Heart left ventricle (tissue), 16 donors: ENCODE results near the gene HUNK. TPM values are rescaled to one million over a fixed set of nuclear protein-coding genes. Genes with fewer than 3 reads are reported as not detected.
"Not testable (repeated sequence)": the region's sequence is repeated elsewhere in the genome, so short reads cannot be mapped to it uniquely, and the experiment has no call there.

Source experiments
- ATAC-seq, 4 donors: fragments of 200-7000 bp; cut with Tn5 transposase; one replicate each; pipeline ENCODE4 v1.9.1; 2020 to 2022; ENCODE audit warnings: moderate library complexity in 4 of 4, mild to moderate bottlenecking in 3 of 4, moderate number of reproducible peaks in 1 of 4
- DNase-seq, 5 donors: peaks; one replicate each; pipeline ENCODE4 v3.0.0-alpha.2; 2020
- H3K27ac ChIP-seq, 12 donors: fragments of 200-600 bp; sonication (generic) in 4 of 12; one replicate each; pipeline versions ENCODE4 v1.5.0 to v1.8.0; 2016 to 2022; ENCODE audit warnings: mild to moderate bottlenecking in 2 of 12
- H3K27me3 ChIP-seq, 9 donors: fragments of 200-600 bp; sonication (generic) in 2 of 9; one replicate each; pipeline versions ENCODE4 v1.5.1 to v1.8.0; 2016 to 2022; ENCODE audit warnings: mild to moderate bottlenecking in 3 of 9
- H3K36me3 ChIP-seq, 9 donors: fragments of 200-600 bp; sonication (generic) in 2 of 9; one replicate each; pipeline versions ENCODE4 v1.5.0 to v1.8.0; 2018 to 2022; ENCODE audit warnings: mild to moderate bottlenecking in 2 of 9
- H3K4me1 ChIP-seq, 12 donors: fragments of 200-600 bp; sonication (generic) in 4 of 12; one replicate each; pipeline versions ENCODE4 v1.5.0 to v1.8.0; 2016 to 2022; ENCODE audit warnings: mild to moderate bottlenecking in 3 of 12
- H3K4me3 ChIP-seq, 12 donors: fragments of 200-600 bp; sonication (generic) in 4 of 12; one replicate each; pipeline versions ENCODE4 v1.5.0 to v1.8.0; 2017 to 2022; ENCODE audit warnings: mild to moderate bottlenecking in 9 of 12, moderate library complexity in 4 of 12
- H3K9me3 ChIP-seq, 12 donors: fragments of 200-600 bp; sonication (generic) in 4 of 12; one replicate each; pipeline versions ENCODE4 v1.5.0 to v1.8.0; 2016 to 2022; ENCODE audit warnings: mild to moderate bottlenecking in 1 of 12
- CTCF ChIP-seq, 12 donors: fragments of 200-600 bp; sonication (generic) in 4 of 12; IDR thresholded peaks; one replicate each; pipeline versions ENCODE4 v1.5.0 to v1.8.0; 2018 to 2022; ENCODE audit warnings: antibody characterized with exemption in 12 of 12, mild to moderate bottlenecking in 5 of 12
- POLR2A ChIP-seq, 2 donors: fragments of 450-650 bp; IDR thresholded peaks; one replicate each; pipeline ENCODE4 v1.6.1; 2017; ENCODE audit warnings: antibody characterized with exemption in 2 of 2, mild to moderate bottlenecking in 2 of 2, moderate library complexity in 2 of 2
- WGBS, 4 donors: extraction: QIAGEN DNeasy Blood & Tissue Kit in 2 of 4; methylation state at CpG; one replicate each; pipeline versions ENCODE4 v1.1.5 to v1.1.7; 2013 to 2018; 5-methylcytosine and 5-hydroxymethylcytosine counted together
- intact Hi-C, 10 donors: fragments of 100-400 bp; cut with DNase I; formaldehyde crosslinking; loops; one replicate each; pipeline versions ENCODE4 v1.11.1 to v1.14.2; 2022
- polyA plus RNA-seq, 2 donors: library from polyadenylated mRNA; stranded (reverse); fragments of 200-250 nt; gene quantifications; one replicate each; pipeline ENCODE4 v1.2.3, GENCODE V29; 2013
- total RNA-seq, 9 donors: library from RNA; depleted of rRNA in 2 of 9; stranded (reverse); fragments of >200 nt in 2 of 9; fragmentation: NEBNext Ultra II Directional in 3 of 9; extraction: Animal tissue kit (Norgen Biotek cat#: 25700) in 3 of 9; gene quantifications; one replicate each; pipeline versions ENCODE4 v1.1.0 to v1.2.4, GENCODE V29; 2016 to 2023
- donor health status: ischemic (EF 13 %, LVEDD 7.1; RV severe dilation, severe dysfunction).
- donor health status: healthy with polysubstance abuse.
- donor health status: DM: no; HTN: yes; CAD: no.
- donor health status: DM: no; HTN: no; CAD: no.
- donor health status: ischemic (EF 25% LVEDD 6.9; RV normal size, moderate dysfunction).
- donor health status: ischemic (EF 25% LVEDD 5.7; RV mildly dilated, moderate dysfunction).
- donor health status: healthy.
- donor health status: DM: yes; HTN: yes; CAD: no.
- donor health status: ischemic (EF 35%, LVEDD 5.7; RV mildly dilated, moderate dysfunction).
- donor health status: nonischemic (EF 11% LVEDD 7.7; RV severe dilation, severe dysfunction).
- donor health status: DM: yes; HTN: yes; CAD: no.
- donor health status: PGD.
- donor health status: ischemic (EF 29% LVEDD 5.4; RV normal size, mild dysfunction).
- donor health status: nonischemic (EF 23%, LVEDD 6.1; RV moderate dilation, normal function).

Gene HUNK
- total and polyA plus RNA-seq, 11 donors, result 0.02 to 1.4 (median 0.22) TPM

DNA sequence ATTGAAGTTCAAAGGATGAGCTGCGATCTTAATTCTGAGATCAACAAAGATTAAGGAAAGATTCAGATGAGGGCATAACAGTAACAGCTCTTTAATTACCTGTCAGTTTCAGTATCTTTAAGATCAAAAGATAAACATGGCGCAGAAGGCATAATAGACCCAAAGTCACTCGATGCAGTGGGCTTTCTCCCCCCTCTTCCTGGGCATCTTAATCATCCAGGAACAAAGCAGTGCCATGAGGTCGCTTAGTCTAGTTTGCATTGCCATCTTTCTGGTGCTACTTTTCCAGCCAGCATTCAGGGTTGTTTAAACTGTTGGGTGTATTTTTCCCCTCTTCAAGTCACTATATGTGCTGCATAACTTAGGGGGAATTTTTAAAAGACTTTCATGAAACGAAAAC is 72.3 kb downstream of the HUNK start:
- intact Hi-C loops, result no loop called here
- H3K9me3 ChIP-seq, result no peaks in the 10 kb centered on the region
- ATAC-seq (no peak), DNase-seq (no peak)
- no peaks in the 10 kb centered on the region for H3K36me3 ChIP-seq
- H3K27me3 ChIP-seq, result no peaks in the 10 kb centered on the region
- TF ChIP-seq CTCF (IDR thresholded peaks at IDR 0.05) (no peak), POLR2A (IDR thresholded peaks at IDR 0.05) (no peak)
- H3K4me3 ChIP-seq, result no peak overlapping the region
- no peak overlapping the region for H3K27ac ChIP-seq
- WGBS, 4 donors, result 68 to 70% (median 69%) methylated on average over 5 of the region's 5 CpGs
- H3K4me1 ChIP-seq, result no peaks in the 10 kb centered on the region

DNA sequence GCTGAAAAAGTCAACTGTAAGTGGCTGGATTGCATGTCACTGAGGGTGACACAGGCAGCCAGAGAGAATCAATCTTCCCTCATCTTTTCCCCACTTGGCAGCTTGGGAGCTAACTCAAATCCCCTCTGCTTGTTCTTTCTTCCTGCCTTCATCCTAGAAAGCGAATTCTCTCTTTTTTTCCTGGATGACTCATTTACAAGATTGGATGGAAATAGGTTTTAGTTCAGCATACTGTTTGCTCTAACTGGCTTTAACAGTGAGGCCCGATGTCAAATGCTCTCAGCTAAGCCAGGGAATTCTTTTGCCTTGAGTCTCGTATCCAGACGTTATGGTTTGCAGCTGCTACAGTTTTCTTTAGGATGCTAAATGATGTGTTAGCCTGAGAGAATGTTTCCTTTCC is 72.7 kb downstream of the HUNK start:
- H3K36me3 ChIP-seq, result no peaks in the 10 kb centered on the region
- no peaks in the 10 kb centered on the region for H3K4me1 ChIP-seq
- WGBS, 4 donors, result 56 to 66% (median 62%) methylated on average over 4 of the region's 4 CpGs
- DNase-seq (no peak), ATAC-seq (no peak)
- no peak for TF ChIP-seq CTCF (IDR thresholded peaks at IDR 0.05)
- no peak for TF ChIP-seq POLR2A (IDR thresholded peaks at IDR 0.05)
- H3K27ac ChIP-seq, result no peak overlapping the region
- H3K27me3 ChIP-seq, result no peaks in the 10 kb centered on the region
- H3K9me3 ChIP-seq, result no peaks in the 10 kb centered on the region
- no peak overlapping the region for H3K4me3 ChIP-seq
- intact Hi-C loops, result no loop called here

DNA sequence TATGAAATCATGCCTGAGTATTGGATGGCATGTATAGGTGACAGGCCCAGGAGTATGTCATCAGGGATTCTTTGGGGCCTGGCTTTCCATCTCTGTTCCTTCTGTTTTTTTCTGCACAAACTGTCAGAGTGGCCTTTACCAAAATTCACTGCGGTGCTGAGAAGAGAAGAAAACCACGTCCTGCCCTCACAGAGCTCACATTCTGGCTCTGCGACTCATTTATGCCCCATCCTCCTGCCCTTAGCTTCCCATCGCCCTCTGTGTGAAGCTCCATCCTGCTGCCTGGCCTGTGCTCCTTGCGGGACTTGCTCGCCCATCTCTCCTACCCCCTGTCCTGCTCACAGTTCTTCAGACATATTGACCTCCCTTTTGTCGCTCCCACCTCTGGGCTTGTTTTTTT is 73.4 kb downstream of the HUNK start:
- DNase-seq (no peak), ATAC-seq (no peak)
- Histone ChIP-seq H3K27me3 (no peaks in the 10 kb centered on the region), H3K4me3 (no peak overlapping the region), H3K9me3 (no peaks in the 10 kb centered on the region), H3K27ac (no peak overlapping the region), H3K36me3 (no peaks in the 10 kb centered on the region), H3K4me1 (no peaks in the 10 kb centered on the region)
- intact Hi-C loops, result no loop called here
- WGBS, 4 donors, result 92 to 98% (median 96%) methylated on average over 7 of the region's 7 CpGs
- TF ChIP-seq CTCF (IDR thresholded peaks at IDR 0.05), result no peak
- TF ChIP-seq POLR2A (IDR thresholded peaks at IDR 0.05), result no peak

- WGBS, 4 donors, result 85 to 98% (median 94%) methylated on average over 32 of the region's 32 CpGs
- intact Hi-C loops, DNase-seq, H3K36me3 ChIP-seq, H3K4me1 ChIP-seq, ATAC-seq, H3K9me3 ChIP-seq, H3K27me3 ChIP-seq, H3K27ac ChIP-seq: not testable (repeated sequence)
- peak overlapping the region in 3 of 12 donors; percentile 16 to 20 (median 20) for H3K4me3 ChIP-seq
Observed at GRCh38 chr21:31946876-31947550, 74.2 kb downstream of the HUNK start.

GRCh38 chr21:31948676-31949075 is 75.9 kb downstream of the HUNK start:
- ATAC-seq (no peak), DNase-seq (no peak)
- 75 to 84% (median 79%) methylated on average over 7 of the region's 7 CpGs for WGBS, 4 donors
- H3K4me1 ChIP-seq, result no peaks in the 10 kb centered on the region
- TF ChIP-seq CTCF (IDR thresholded peaks at IDR 0.05) (no peak), POLR2A (IDR thresholded peaks at IDR 0.05) (no peak)
- H3K4me3 ChIP-seq, result no peak overlapping the region
- H3K9me3 ChIP-seq, result no peaks in the 10 kb centered on the region
- H3K36me3 ChIP-seq, result no peaks in the 10 kb centered on the region
- intact Hi-C loops, result no loop called here
- H3K27ac ChIP-seq, result no peak overlapping the region
- H3K27me3 ChIP-seq, result no peaks in the 10 kb centered on the region
